Measurements from ENCODE around the gene CRBN. TPM values are rescaled to one million over a fixed set of nuclear protein-coding genes. Genes with fewer than 3 reads are reported as not detected.

The CRBN gene
- total RNA-seq: 10 to 100 TPM; 38.4 to 42.6 TPM

DNA sequence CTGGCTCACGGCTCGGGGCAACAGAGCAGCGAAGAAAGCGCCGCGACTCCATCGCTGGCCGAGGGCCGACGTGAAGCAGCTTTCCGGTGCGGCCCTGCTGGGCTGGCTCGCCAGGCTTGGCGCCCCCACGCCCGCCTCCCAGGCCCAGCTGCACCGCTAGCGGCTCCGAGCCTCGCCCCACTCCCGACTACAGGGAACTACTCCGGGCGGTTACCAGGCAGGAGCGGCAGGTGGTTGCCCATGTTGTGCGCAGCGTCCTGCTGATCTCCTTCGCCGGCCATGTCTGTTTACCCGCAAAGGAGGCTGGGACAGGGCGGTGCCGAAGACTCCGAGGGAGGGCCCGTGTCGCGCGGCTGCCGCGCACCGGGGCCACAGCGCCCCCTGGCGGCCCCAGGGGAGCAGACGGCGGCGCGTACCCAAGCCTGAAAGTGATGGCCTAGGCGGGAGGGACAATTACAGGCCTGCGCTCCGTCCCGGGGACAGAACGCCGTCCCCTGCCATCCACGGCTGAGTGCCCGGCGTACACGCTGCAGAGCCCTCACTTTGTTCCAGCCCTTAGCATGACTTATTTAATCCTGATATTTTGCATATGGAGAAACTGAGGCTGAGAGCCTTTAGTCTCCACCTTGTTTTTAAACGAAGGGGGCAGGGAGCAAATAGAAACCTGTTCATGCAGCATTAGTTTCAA lies at the start of gene CRBN:
Gene CRBN (minus strand): TSS at position 285 of the 688 bp plus-strand sequence. CDS start 4 bp downstream, at position 281.
- ChIA-PET CTCF (interaction anchor here (0.7 to 0.8 kb wide), 4 partner anchors 8 to 14 kb away, joined by 3 read pairs; no protein-coding TSS in a partner anchor), POLR2A (interaction anchor here (0.7 kb wide), 1 partner anchor 144 kb away, joined by 3 read pairs; no protein-coding TSS in a partner anchor)
- peak within 1 kb of the TSS; percentile 95 for H3K27ac Mint-ChIP-seq
- H3K4me1 Mint-ChIP-seq: peaks cover 49% of the 10 kb centered on the region
- peak within 1 kb of the TSS; percentile 87 for H3K4me3 Mint-ChIP-seq
- intact Hi-C loops (cut with DNase I, micrococcal nuclease): loop anchor here (1.0 to 10.0 kb wide), 9 partner anchors 14 to 1943 kb away; partner anchors contain the start of genes TRNT1 (in 2 of the 2), ARL8B (in 1 of the 2), ITPR1 (in 1 of the 2) and SETMAR (in 1 of the 2)
- DNase-seq (peak; percentile 93), ATAC-seq (peak; percentile 92)
- peaks cover 9% of the 10 kb centered on the region for H3K36me3 Mint-ChIP-seq (ENCODE audit: low read depth)
- no peaks in the 10 kb centered on the region for H3K9me3 Mint-ChIP-seq (ENCODE audit: low read depth)
- H3K27me3 Mint-ChIP-seq: no peaks in the 10 kb centered on the region

DNA sequence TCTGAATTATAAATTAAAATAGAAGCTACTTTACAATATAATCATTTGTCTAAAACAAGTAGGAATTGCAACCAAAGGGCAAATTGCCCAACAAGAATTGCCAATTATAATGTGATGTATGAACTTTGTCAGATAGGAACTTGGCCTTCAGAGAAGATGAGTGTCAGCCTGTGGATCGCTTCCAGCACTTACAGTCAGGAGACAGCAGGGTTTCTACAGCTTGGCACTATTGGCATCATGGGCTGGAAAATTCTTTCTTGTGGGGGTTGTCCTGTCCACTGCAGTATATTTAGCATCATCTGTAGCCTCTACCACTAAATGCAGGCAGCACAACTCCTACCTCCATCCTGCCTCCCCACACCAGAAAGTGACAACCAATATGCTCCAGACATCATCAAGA lies 48.1 kb upstream of the CRBN start:
- POLR2A ChIA-PET: no interaction called here
- intact Hi-C loops (cut with DNase I, micrococcal nuclease): no loop called here
- Mint-ChIP-seq H3K4me3 (no peak overlapping the region), H3K27me3 (peaks cover 3% of the 10 kb centered on the region), H3K36me3 (ENCODE audit: low read depth) (no peaks in the 10 kb centered on the region), H3K9me3 (ENCODE audit: low read depth) (peaks cover 6% of the 10 kb centered on the region), H3K4me1 (no peaks in the 10 kb centered on the region), H3K27ac (no peak overlapping the region)
- DNase-seq (no peak), ATAC-seq (no peak)
- CTCF ChIA-PET: no interaction called here

GRCh38 chr3:3221528-3221927 lies 42.0 kb upstream of the CRBN start:
- intact Hi-C loops (cut with DNase I, micrococcal nuclease): no loop called here
- H3K9me3 Mint-ChIP-seq (ENCODE audit: low read depth): no peaks in the 10 kb centered on the region
- ATAC-seq (no peak), DNase-seq (no peak)
- CTCF ChIA-PET: interaction anchor here (2.3 kb wide), 1 partner anchor 10 kb away, joined by 7 read pairs; no protein-coding TSS in a partner anchor
- H3K36me3 Mint-ChIP-seq (ENCODE audit: low read depth): no peaks in the 10 kb centered on the region
- POLR2A ChIA-PET: no interaction called here
- peaks cover 3% of the 10 kb centered on the region for H3K27me3 Mint-ChIP-seq
- H3K27ac Mint-ChIP-seq: no peak overlapping the region
- no peaks in the 10 kb centered on the region for H3K4me1 Mint-ChIP-seq
- H3K4me3 Mint-ChIP-seq: no peak overlapping the region

DNA sequence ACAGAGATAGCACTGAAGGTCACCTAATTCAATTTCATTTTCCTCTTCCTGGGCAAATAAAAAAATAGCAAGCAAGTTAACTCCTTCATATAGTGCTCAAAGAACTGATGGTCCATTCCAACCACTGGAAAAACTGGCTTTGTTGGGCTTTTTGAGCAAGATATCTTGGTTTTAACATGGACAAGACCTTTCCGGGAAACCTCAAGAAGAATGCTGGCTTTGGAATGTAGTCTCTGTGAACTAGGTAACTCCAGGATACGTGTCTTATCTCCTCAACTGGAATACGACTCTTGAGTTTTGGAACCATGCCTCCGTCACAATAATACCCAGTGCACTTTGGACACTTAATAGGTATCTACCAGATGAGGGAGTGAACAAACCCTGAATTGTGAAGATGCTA lies 36.9 kb upstream of the CRBN start:
- intact Hi-C loops (cut with DNase I, micrococcal nuclease): no loop called here
- CTCF ChIA-PET: no interaction called here
- DNase-seq (no peak), ATAC-seq (no peak)
- POLR2A ChIA-PET: no interaction called here
- Mint-ChIP-seq H3K9me3 (ENCODE audit: low read depth) (no peaks in the 10 kb centered on the region), H3K27me3 (peaks cover 2% of the 10 kb centered on the region), H3K27ac (no peak overlapping the region), H3K4me3 (no peak overlapping the region), H3K36me3 (ENCODE audit: low read depth) (no peaks in the 10 kb centered on the region), H3K4me1 (no peaks in the 10 kb centered on the region)

- no peak for ATAC-seq
- intact Hi-C loops (cut with DNase I, micrococcal nuclease): no loop called here
- no peak for DNase-seq
- Mint-ChIP-seq H3K9me3 (ENCODE audit: low read depth) (no peaks in the 10 kb centered on the region), H3K4me1 (no peaks in the 10 kb centered on the region), H3K27ac (no peak overlapping the region), H3K27me3 (peaks cover 2% of the 10 kb centered on the region), H3K4me3 (no peak overlapping the region), H3K36me3 (ENCODE audit: low read depth) (no peaks in the 10 kb centered on the region)
- CTCF ChIA-PET: interaction anchor here (2.0 kb wide), 1 partner anchor 10 kb away, joined by 7 read pairs; no protein-coding TSS in a partner anchor
- POLR2A ChIA-PET: no interaction called here
Measured at GRCh38 chr3:3212781-3213440, 33.4 kb upstream of the CRBN start.

DNA sequence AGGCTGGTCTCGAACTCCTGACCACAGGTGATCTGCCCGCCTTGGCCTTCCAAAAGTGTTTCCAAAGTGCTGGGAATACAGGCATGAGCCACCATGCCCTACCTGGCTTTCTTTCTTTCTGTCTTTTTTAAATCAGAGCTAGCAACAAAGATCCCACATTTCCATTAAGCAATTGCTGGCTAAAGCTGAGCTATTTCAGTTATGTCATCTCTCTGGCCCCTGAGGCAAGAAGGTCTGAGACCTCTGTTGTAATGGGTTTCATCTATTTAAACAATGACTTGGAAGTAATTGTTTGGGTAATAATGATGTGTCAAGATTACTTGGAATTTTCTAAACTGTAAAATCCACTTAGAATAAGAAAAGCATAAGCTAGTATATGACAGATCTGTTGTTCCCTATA lies 30.2 kb upstream of the CRBN start:
- CTCF ChIA-PET: interaction anchor here (3.7 kb wide), 1 partner anchor 9 kb away, joined by 18 read pairs; no protein-coding TSS in a partner anchor
- no peaks in the 10 kb centered on the region for H3K36me3 Mint-ChIP-seq (ENCODE audit: low read depth)
- POLR2A ChIA-PET: interaction anchor here (0.7 kb wide), 1 partner anchor 139 kb away, joined by 3 read pairs; no protein-coding TSS in a partner anchor
- no peaks in the 10 kb centered on the region for H3K9me3 Mint-ChIP-seq (ENCODE audit: low read depth)
- H3K27me3 Mint-ChIP-seq: no peaks in the 10 kb centered on the region
- no peak overlapping the region for H3K4me3 Mint-ChIP-seq
- ATAC-seq (no peak), DNase-seq (no peak)
- no peaks in the 10 kb centered on the region for H3K4me1 Mint-ChIP-seq
- intact Hi-C loops (cut with DNase I, micrococcal nuclease): no loop called here
- H3K27ac Mint-ChIP-seq: no peak overlapping the region

DNA sequence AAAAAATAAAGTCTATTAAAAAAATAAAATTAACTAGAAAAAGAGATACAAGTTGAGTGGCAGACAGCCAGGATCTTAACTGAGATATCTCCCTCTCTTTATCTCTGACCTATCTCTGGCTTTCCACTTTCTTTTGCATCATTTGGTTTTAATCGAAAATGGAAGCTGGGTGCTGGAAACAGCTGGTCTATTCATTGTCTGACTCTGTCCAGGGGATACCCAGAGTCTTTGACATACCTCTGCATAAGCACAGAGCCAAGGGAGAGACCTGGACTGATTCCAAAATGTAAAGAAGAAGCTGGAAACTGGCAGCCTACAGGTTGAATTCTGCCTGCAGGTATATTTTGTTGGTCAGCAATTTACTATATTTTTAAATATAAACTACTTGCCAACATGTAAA lies 29.6 kb upstream of the CRBN start:
- intact Hi-C loops (cut with DNase I, micrococcal nuclease): no loop called here
- H3K27me3 Mint-ChIP-seq: no peaks in the 10 kb centered on the region
- no peak overlapping the region for H3K27ac Mint-ChIP-seq
- H3K4me1 Mint-ChIP-seq: no peaks in the 10 kb centered on the region
- no peaks in the 10 kb centered on the region for H3K36me3 Mint-ChIP-seq (ENCODE audit: low read depth)
- POLR2A ChIA-PET: no interaction called here
- CTCF ChIA-PET: interaction anchor here (3.7 kb wide), 1 partner anchor 9 kb away, joined by 18 read pairs; no protein-coding TSS in a partner anchor
- H3K4me3 Mint-ChIP-seq: no peak overlapping the region
- no peak for DNase-seq
- ATAC-seq: no peak
- no peaks in the 10 kb centered on the region for H3K9me3 Mint-ChIP-seq (ENCODE audit: low read depth)

GRCh38 chr3:3201611-3202010 lies 22.1 kb upstream of the CRBN start:
- intact Hi-C loops (cut with DNase I, micrococcal nuclease): loop anchor here (1.0 to 5.0 kb wide), 2 partner anchors 797 to 1071 kb away; no protein-coding TSS in a partner anchor
- H3K4me1 Mint-ChIP-seq: peaks cover 14% of the 10 kb centered on the region
- ChIA-PET CTCF (interaction anchor here (0.6 to 4.1 kb wide), 9 partner anchors 9 to 1097 kb away, joined by 3 to 44 read pairs (median 9); no protein-coding TSS in a partner anchor), POLR2A (interaction anchor here (0.7 kb wide), 1 partner anchor 100 kb away, joined by 3 read pairs; no protein-coding TSS in a partner anchor)
- H3K27ac Mint-ChIP-seq: no peak overlapping the region
- no peak for DNase-seq
- H3K27me3 Mint-ChIP-seq: no peaks in the 10 kb centered on the region
- H3K4me3 Mint-ChIP-seq: no peak overlapping the region
- no peaks in the 10 kb centered on the region for H3K36me3 Mint-ChIP-seq (ENCODE audit: low read depth)
- ATAC-seq: peak; percentile 68
- no peaks in the 10 kb centered on the region for H3K9me3 Mint-ChIP-seq (ENCODE audit: low read depth)

- ChIA-PET POLR2A (interaction anchor here (0.7 kb wide), 1 partner anchor 101 kb away, joined by 3 read pairs; no protein-coding TSS in a partner anchor), CTCF (interaction anchor here (0.6 to 4.1 kb wide), 22 partner anchors 9 to 1098 kb away, joined by 3 to 44 read pairs (median 4); no protein-coding TSS in a partner anchor)
- Mint-ChIP-seq H3K27me3 (no peaks in the 10 kb centered on the region), H3K4me1 (peaks cover 14% of the 10 kb centered on the region), H3K4me3 (no peak overlapping the region), H3K36me3 (ENCODE audit: low read depth) (no peaks in the 10 kb centered on the region), H3K27ac (no peak overlapping the region), H3K9me3 (ENCODE audit: low read depth) (no peaks in the 10 kb centered on the region)
- DNase-seq: peak; percentile 53
- ATAC-seq: no peak
- intact Hi-C loops (cut with DNase I, micrococcal nuclease): loop anchor here (1.0 to 5.0 kb wide), 3 partner anchors 798 to 1090 kb away; no protein-coding TSS in a partner anchor
Measured at GRCh38 chr3:3200632-3201212, 21.2 kb upstream of the CRBN start.

- CTCF ChIA-PET: interaction anchor here (3.1 to 4.1 kb wide), 4 partner anchors 8 to 1093 kb away, joined by 14 to 44 read pairs (median 23); no protein-coding TSS in a partner anchor
- no peak overlapping the region for H3K4me3 Mint-ChIP-seq
- no peaks in the 10 kb centered on the region for H3K27me3 Mint-ChIP-seq
- H3K9me3 Mint-ChIP-seq (ENCODE audit: low read depth): no peaks in the 10 kb centered on the region
- H3K4me1 Mint-ChIP-seq: peaks cover 14% of the 10 kb centered on the region
- intact Hi-C loops (cut with DNase I, micrococcal nuclease): no loop called here
- DNase-seq: no peak
- POLR2A ChIA-PET: no interaction called here
- ATAC-seq: no peak
- H3K27ac Mint-ChIP-seq: no peak overlapping the region
- H3K36me3 Mint-ChIP-seq (ENCODE audit: low read depth): no peaks in the 10 kb centered on the region
Measured at GRCh38 chr3:3199306-3199705, 19.8 kb upstream of the CRBN start.

Measured in activated CD4-positive, alpha-beta T cell treated with anti-CD3 and anti-CD28 coated beads for 36 hours (primary cell).